HG03558 (cell line): ENCODE data around the gene ABCA2.

Source experiments
- ATAC-seq: cut with Tn5 transposase; IDR thresholded peaks from one replicate; pipeline ENCODE4 v1.9.1; 2021; ENCODE audit warnings: moderate number of reproducible peaks; ENCODE audit not compliant: unreplicated experiment; ENCODE audit errors: extremely low read depth

Gene ABCA2

DNA sequence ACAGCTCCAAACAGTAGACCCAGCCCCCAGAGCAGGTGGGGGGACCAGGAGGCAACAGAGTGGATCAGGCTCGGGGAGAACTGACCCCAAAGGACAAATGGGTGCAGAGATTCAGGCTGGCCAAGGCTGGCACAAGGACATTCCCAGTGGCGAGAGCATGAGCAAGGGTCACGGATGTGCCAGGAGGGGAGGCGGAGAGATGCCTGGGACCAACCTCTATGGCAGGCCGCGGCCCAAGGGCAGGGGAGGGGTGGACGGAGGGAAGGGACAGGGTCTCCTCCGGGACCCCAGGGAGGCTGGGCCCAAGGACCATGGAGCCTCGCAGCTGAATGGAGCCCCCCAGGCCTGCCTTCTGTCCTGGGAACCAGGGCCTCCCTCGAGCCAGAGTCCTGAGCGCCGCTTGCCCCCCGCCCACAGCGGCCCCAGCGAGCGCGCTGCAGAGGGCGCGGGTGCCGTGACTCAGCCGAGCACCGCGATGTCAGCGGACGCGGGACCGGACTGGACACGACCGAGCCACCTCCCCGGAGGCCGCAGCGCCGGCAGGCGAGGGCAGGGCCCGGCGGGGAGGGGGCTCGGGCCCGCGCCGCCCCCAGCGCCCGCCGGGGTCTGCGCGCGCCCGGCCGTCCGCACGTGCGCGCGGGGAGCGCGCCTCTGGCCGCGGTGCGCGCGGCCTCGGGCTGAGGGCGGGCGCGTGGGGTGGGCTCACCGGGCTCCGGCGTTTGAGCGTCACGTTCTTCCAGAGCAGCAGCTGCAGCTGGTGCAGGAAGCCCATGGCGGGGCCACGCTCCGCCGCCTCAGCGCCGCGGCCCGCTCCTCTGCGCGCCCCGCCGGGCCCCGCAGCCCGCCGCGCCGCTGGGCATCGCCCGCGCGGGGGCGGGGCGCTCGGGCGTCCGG, at the start of gene ABCA2:
ABCA2 (minus strand) TSS at position 869 of the 894 bp plus-strand sequence; CDS start at position 772, 97 bp downstream.
- ATAC-seq = no peak

DNA sequence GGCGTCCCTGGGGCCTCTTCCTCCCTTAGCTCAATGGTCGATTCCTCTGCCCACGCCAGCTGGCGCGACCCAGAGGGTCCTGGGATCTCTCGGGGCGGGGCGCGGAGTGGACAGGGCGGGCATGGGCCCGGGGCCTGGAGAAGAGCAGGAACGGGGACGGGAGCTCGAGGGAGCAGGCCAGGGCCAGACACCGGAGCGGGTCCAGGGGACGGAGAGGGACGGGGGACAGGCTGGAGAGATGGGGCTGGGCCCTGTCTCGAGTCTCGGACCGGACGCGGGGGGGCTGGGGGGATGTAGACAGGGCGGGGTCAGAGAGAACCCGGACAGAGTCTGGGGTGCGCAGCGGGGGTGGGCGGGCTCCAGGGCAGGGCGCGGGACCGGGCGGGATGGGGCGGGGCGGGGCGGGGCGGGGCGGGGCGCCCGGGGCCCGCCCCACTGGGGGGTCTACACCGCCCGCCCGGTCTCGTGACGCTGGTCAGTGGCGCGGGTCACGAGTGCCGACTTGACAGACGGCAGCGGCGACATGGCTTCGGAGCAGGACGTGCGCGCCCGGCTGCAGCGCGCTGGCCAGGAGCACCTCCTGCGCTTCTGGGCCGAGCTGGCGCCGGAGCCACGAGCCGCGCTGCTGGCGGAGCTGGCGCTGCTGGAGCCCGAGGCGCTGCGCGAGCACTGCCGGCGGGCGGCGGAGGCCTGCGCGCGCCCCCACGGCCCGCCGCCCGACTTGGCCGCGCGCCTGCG, 49.1 kb upstream of the ABCA2 start, which contains the start of gene UAP1L1:
UAP1L1 (plus strand) TSS at position 508 of the 738 bp plus-strand sequence; CDS start at position 524, 16 bp downstream.
- ATAC-seq = no peak

DNA sequence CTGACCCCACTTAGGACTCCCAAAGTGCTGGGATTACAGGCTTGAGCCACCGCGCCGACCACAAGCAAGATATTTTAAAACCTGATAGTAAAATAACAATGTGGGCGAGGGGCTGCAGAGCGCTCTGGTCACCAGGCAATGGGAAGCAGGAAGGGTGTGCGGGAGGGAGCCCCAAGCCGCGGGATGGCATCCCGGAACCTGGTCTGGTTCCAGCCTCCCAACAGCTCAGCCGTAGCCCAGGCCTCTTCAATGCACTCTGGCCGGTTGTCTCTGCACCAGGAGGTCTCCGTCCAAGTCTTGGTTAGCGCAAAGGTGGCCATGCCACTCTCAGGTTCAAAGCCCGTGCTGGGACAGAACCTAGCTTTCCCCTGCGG, 48.6 kb upstream of the ABCA2 start:
- ATAC-seq = no peak

- ATAC-seq = no peak
Measured at GRCh38 chr9:137075275-137075775, 47.3 kb upstream of the ABCA2 start.

DNA sequence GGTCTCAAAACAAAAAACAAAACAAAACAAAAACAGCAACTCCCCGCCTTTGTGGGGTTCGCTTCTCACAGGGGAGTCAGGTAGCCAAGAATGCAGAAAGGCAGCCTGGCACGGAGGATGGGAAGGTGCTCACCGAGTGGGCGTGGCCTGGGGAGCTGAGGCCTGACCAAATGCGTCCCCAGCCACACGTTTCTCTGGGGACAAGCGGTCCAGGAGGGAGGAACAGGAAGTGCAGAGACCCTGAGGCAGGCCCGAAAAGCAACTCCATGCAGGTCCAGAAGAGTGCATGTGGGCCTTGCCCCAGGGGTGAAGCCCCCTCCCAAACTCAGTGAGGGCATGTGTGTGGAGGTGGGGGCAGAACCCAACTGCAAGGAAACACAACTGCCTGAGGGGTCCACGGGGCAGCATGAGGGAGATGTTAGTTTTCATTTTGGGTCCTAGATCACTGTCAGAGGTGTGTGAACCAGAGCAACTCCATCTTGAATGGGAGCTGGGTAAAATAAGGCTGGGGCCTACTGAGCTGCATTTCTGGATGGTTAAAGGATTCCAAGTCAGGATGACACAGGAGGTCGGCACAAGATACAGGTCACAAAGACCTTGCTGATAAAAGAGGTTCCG, 46.7 kb upstream of the ABCA2 start:
- ATAC-seq = no peak

GRCh38 chr9:137073992-137074399, 46.0 kb upstream of the ABCA2 start:
- ATAC-seq = no peak

DNA sequence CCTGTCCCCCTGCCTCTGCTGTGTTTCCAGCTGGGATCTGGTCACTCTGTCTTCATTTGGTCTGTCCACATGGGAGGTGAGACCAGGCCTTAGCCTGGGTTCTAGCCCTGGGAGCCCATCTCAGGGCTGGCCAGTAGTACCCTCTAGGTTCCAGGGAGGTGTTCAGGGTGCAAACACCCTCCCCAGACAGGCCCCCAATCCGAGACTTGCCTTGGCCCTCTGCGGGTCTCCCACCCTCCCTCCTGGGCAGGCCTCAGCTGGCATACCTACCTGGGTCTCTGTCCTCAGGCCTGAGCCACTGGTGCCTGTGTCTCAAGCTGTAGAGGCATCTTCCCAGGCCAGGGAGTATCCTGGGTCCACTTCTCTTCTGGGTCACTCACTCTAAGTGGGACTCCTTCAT, 43.2 kb upstream of the ABCA2 start:
- ATAC-seq = no peak

DNA sequence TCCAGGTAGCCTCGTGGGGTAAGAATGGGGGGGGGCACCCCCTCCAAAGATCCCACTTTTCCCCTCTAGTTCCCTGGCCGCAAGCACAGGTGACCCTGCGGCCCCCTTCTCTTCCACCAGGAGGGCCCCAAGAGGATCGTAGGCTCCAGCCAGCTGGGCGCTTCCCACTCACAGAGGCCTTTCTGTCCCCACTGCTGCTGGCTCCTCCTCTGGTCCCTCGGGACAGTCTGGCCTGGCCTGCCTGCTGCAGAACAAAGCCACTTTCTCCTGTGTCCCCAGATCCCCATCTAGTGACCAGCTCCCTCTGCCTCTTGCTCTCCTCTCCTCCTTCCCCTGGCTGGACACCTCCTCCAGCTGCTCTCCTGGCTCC, 42.9 kb upstream of the ABCA2 start:
- ATAC-seq = no peak

GRCh38 chr9:137070201-137070905, 42.3 kb upstream of the ABCA2 start, which contains the start of gene SAPCD2:
Gene SAPCD2 (minus strand): TSS chr9:137070557. CDS start chr9:137070460, 97 bp downstream.
- ATAC-seq = peak; percentile 39

GRCh38 chr9:137069508-137070091, 41.6 kb upstream of the ABCA2 start:
- ATAC-seq = no peak

DNA sequence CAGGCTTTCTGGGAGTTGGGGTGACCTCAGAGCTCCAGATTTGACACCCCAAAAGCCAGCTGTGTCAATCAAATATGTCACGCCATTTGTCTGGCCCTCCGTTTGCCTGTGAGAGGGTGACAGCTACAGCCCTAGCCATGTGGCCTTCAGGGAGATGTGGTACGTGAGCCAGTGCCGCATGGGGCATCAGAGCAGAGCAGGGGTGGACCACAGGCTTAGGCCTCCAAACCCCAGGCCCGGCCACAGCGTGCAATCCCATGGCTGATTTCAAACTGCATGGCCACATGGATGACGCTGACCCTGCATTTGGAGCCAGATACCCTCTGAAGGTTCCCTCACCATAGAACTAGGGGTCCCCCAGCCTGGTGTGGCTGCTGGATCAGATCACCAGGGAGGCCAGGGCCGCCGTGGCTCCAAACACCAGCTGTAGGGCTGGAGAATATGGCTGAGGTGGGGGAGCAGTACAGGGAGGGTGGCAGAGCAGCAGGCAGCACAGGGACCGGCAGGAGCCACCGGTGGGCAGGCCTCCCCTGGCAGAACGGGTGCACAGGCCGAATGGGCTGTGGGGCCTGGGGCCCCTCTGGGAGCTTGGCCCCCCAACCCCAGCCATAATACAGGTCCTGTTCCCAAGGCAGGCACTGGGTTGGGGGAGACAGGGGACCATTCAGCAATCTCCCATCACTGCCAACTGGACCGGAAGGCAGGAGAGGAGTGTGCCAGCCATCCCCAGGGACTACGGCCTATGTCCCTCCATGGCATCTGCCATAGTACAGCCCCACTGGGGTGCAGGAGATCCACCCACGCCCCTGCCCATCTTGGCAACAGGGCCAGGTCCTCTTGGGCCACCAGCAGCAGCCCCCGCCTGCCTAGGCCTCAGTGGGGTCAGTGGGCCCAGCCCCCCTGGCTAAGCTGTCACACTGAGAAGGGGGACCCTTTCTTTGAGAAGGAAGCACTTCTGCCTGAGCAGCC, 40.8 kb upstream of the ABCA2 start:
- ATAC-seq = no peak

DNA sequence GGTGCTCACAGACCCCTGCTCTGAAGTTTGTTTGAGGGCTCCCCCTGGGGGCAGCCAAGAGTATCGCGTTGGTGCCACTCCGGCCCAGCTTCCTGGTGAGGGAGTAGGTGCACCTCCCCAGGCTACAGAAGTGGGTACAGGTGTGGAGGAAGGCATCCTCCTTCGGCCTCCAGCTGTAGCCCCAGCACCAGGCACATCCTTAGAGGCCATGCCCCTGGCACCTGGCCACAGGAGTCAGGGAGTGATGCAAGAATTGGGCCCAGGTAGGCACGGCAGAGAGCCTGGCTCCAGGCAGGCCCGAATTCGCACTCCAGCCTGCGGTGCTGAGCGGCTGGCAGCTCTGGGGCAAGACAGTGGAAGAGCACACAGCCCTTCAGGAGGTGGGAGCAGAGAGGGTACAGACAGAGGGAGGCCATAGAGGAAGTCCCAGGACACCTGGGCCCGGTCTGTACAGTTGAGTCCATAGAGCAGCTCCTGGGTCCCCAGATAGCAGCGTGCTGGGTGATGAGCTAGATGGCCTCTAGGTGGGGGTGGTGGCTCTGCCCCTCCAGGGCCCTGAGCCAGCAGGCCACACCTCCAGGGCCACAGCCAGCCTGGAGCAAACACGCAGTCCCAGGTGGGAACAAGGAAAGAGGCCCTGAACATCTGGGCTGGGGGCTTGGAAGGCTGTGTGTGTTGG, 40.0 kb upstream of the ABCA2 start:
- no peak for ATAC-seq

- ATAC-seq = no peak
Measured at GRCh38 chr9:137066096-137066861, 38.2 kb upstream of the ABCA2 start.

DNA sequence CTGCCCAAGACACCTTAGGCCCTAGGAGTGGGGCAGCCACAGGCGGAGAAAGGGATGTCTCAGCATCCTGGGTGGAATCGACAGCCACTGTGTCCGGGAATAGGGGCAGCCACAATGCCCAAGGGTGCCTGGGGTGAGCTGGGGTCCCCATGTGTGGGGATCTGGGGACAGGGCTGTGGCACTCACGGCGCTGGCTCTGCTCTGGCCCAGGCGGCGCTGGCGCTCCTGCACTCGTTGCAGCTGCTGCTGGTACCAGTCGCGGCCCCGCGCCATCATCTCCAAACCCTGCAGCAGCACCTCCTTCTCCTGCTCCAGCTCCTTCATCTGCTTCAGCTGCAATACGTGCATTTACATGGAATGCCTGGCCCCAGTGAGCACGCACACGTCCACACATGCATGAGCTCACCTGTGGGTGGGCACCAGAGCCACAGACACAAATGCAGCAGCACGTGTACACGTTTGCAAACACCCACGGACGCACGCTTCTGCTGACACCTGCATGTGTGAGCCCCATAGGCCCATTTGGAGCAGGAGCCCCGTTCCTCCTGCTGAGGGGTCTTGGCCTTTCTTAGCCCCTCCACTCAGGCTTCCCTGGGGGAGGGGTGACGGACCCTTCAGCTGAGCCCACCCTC, 37.4 kb upstream of the ABCA2 start:
- ATAC-seq = no peak

- ATAC-seq = no peak
Measured at GRCh38 chr9:137064880-137065164, 36.8 kb upstream of the ABCA2 start.

- ATAC-seq = no peak
Measured at GRCh38 chr9:137064027-137064879, 36.2 kb upstream of the ABCA2 start.
